AG04450 (cell line): ENCODE data around the gene PLEKHH2. TPM values are rescaled to one million over a fixed set of nuclear protein-coding genes. Genes with fewer than 3 reads are reported as not detected.
"Not testable (repeated sequence)": the region's sequence is repeated elsewhere in the genome, so short reads cannot be mapped to it uniquely, and the experiment has no call there.

Source experiments
- CTCF ChIA-PET: fragments of 300-600, 350-600 bp; formaldehyde crosslinking; extraction: SDS; loops from one replicate; lab custom pipeline; 2022; ENCODE audit warnings: antibody characterized with exemption, inconsistent platforms; lab: Charles Lee
- POLR2A ChIA-PET: fragments of 350-600 bp; formaldehyde crosslinking; extraction: SDS; loops from one replicate; lab custom pipeline; 2021; ENCODE audit warnings: antibody characterized with exemption, inconsistent platforms; lab: Yijun Ruan, JAX
- DNase-seq: peaks from one replicate; pipeline ENCODE4 v3.0.0-alpha.2; 2011; ENCODE audit warnings: low read depth, low spot score
- H3K27ac ChIP-seq: one replicate; pipeline ENCODE4 v1.5.1; 2012; ENCODE audit warnings: low read depth, low read length, control low read depth
- H3K27me3 ChIP-seq: one replicate; pipeline ENCODE4 v1.6.0; 2012; ENCODE audit warnings: low read length; ENCODE audit not compliant: control insufficient read depth, insufficient read depth
- H3K4me3 ChIP-seq: 2 replicates; pipeline ENCODE4 v1.5.1; 2011; ENCODE audit warnings: mild to moderate bottlenecking, low read depth, low read length, control low read depth
- H3K9me3 ChIP-seq: 2 replicates; pipeline ENCODE4 v1.5.1; 2012; ENCODE audit warnings: low read length; ENCODE audit not compliant: control insufficient read depth, insufficient read depth
- polyA plus RNA-seq: library from polyadenylated mRNA; depleted of rRNA; stranded (reverse); fragments of >200 nt; gene quantifications from 2 replicates; pipeline ENCODE4 v1.2.3, GENCODE V29; 2011
- TF ChIP-seq, protein P1 (sequence below): IDR thresholded peaks from 2 replicates; pipeline ENCODE4 v1.5.1; 2011; ENCODE audit warnings: low read depth, low read length, control low read depth, inconsistent platforms

PLEKHH2 gene
- polyA plus RNA-seq, 1 experiment, result 6.0 TPM

DNA sequence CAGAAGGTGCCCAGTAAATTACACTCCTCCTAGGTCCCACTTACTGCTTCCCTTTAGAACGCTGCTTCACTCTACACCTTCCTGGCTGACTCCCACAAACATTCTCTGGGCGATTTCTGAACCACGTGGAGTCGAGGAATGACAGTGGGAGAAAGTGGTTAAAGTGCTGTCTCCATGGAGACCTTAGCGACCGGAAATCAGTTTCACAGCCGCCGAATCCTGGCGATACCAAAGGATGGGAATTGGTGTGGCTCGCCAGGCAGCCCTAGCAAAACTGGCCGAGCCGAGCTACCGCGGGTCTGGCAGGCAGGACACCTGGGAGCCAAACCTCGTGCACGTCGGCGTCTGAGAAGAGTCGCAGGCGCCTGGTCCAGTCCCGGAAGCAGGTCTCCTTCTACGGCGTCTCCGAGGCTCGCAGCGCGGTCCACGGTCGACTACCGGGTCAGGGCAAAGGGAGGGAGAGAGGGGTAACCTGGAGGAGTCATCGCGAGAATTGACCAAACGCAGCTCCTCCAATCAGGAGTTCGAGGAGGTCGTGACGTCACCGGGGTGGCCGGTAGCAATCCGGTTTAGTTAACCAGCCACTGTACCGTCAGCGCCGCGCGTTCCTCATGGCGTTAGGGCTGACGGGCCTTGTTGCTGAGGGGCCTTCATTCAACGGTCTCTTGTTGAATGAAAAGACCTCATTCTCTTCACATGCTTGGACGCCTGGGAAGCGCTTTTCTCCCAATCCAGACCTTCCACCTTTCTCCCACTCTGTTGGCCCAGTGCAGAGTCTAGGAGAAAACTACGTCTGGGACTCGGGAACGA, 41.3 kb upstream of the PLEKHH2 start, which contains the start of gene THADA:
THADA (minus strand) TSS at position 436 of the 810 bp plus-strand sequence. CDS start 3,646 bp downstream, outside the sequence.
- TF ChIP-seq, protein P1, sequence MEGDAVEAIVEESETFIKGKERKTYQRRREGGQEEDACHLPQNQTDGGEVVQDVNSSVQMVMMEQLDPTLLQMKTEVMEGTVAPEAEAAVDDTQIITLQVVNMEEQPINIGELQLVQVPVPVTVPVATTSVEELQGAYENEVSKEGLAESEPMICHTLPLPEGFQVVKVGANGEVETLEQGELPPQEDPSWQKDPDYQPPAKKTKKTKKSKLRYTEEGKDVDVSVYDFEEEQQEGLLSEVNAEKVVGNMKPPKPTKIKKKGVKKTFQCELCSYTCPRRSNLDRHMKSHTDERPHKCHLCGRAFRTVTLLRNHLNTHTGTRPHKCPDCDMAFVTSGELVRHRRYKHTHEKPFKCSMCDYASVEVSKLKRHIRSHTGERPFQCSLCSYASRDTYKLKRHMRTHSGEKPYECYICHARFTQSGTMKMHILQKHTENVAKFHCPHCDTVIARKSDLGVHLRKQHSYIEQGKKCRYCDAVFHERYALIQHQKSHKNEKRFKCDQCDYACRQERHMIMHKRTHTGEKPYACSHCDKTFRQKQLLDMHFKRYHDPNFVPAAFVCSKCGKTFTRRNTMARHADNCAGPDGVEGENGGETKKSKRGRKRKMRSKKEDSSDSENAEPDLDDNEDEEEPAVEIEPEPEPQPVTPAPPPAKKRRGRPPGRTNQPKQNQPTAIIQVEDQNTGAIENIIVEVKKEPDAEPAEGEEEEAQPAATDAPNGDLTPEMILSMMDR, result no peak
- peak within 1 kb of the TSS; percentile 92 for H3K4me3 ChIP-seq
- peak within 1 kb of the TSS; percentile 93 for H3K27ac ChIP-seq
- H3K9me3 ChIP-seq, result no peaks in the 10 kb centered on the region
- DNase-seq, result peak; percentile 98
- ChIA-PET POLR2A (interaction anchor here (0.6 to 1.8 kb wide), 8 partner anchors 9 to 785 kb away, joined by 3 to 18 read pairs (median 3); no protein-coding TSS in a partner anchor), CTCF (interaction anchor here (0.8 to 1.7 kb wide), 3 partner anchors 9 to 19 kb away, joined by 3 to 7 read pairs (median 3); no protein-coding TSS in a partner anchor)
- H3K27me3 ChIP-seq, result no peaks in the 10 kb centered on the region

DNA sequence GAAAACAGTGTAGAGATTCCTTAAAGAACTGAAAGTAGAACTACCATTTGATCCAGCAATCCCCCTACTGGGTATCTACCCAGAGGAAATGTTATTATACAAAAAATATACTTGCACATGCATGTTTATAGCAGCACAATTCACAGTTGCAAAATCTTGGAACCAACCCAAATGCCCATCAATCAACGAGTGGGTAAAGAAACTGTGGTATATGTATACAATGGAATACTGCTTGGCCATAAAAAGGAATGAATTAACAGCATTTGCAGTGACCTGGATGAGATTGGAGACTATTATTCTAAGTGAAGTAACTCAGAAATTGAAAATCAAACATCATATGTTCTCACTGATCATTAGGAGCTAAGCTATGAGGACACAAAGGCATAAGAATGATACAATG, 36.5 kb upstream of the PLEKHH2 start:
- POLR2A ChIA-PET, CTCF ChIA-PET, H3K4me3 ChIP-seq, DNase-seq, H3K27me3 ChIP-seq, H3K9me3 ChIP-seq, H3K27ac ChIP-seq: not testable (repeated sequence)

DNA sequence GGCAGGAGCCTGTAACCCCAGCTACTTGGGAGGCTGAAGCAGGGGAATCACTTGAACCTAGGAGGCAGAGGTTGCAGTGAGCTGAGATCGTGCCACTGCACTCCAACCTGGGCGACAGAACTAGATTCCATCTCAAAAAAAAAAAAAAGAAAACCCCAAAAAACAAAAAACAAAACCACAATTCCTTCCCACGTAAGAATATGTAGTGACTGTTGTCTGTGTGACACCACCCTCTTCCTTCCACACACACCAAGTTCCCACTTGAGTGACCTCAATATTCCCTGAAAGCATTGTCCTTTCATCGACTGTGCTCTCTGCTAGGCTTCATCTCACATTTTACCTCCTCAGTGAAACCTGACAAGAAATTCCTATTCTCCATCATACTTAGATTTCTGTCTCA, 32.4 kb upstream of the PLEKHH2 start:
- H3K27me3 ChIP-seq, result no peaks in the 10 kb centered on the region
- H3K27ac ChIP-seq, result no peak overlapping the region
- ChIA-PET CTCF (interaction anchor here (0.5 to 1.6 kb wide), 12 partner anchors 8 to 354 kb away, joined by 3 to 7 read pairs (median 3); partner anchors contain the start of gene THADA), POLR2A (interaction anchor here (2.2 kb wide), 1 partner anchor 8 kb away, joined by 18 read pairs; the partner anchor contains the start of gene THADA)
- no peaks in the 10 kb centered on the region for H3K9me3 ChIP-seq
- DNase-seq, result no peak
- TF ChIP-seq, protein P1, result no peak
- no peak overlapping the region for H3K4me3 ChIP-seq

DNA sequence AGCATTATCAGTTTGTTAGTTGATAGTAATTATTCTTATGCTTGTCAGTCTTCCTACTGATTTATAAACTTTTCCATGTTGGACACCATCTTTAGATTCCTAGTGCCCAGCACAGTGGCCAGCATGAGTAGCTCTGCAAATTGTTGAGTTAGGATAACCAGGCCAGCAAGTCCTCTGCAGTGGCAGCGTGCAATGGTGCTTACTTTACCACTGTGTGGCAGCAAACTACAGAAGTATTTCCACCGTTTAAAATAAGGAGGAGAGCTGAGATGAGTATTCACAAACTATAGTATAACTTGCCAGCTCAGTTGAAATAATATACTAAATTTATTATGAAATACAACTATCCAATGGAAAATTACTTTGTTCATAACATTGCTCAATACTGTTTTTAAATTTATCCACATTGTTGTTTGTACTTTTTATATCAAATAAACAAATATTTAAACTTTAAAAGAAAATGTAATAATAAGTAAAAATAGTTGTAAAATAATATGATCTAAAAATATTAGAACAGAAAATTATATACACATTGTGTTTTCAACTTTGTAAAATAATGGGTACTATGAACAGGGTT, 31.9 kb upstream of the PLEKHH2 start:
- TF ChIP-seq, protein P1, result peak; percentile 74
- H3K27ac ChIP-seq, result no peak overlapping the region
- ChIA-PET POLR2A (interaction anchor here (2.2 kb wide), 1 partner anchor 9 kb away, joined by 18 read pairs; the partner anchor contains the start of gene THADA), CTCF (interaction anchor here (0.5 to 1.6 kb wide), 20 partner anchors 8 to 1034 kb away, joined by 3 to 7 read pairs (median 3); partner anchors contain the start of gene THADA)
- no peaks in the 10 kb centered on the region for H3K27me3 ChIP-seq
- H3K4me3 ChIP-seq, result no peak overlapping the region
- no peak for DNase-seq
- no peaks in the 10 kb centered on the region for H3K9me3 ChIP-seq

DNA sequence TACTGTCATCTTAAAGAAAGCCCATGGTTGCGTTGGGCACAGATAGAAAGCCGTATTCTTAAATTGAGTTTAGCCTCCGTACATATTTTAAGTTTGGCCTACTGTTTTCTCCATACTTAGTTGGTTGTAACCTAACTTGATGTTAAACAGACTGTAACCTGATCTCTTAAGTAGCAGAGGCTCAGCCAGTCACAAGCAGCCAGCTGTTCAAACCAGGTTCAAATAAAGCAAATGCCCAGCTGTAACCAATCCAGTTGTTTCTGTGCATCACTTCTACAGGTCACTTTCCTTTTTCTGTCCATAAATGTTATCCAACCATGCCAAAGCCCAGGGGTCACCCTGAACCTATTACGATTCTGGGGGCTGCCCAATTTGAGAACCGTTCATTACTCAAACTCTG, 31.2 kb upstream of the PLEKHH2 start:
- Histone ChIP-seq H3K27ac (no peak overlapping the region), H3K4me3 (no peak overlapping the region), H3K9me3 (no peaks in the 10 kb centered on the region), H3K27me3 (no peaks in the 10 kb centered on the region)
- ChIA-PET POLR2A (interaction anchor here (2.2 kb wide), 1 partner anchor 10 kb away, joined by 18 read pairs; the partner anchor contains the start of gene THADA), CTCF (interaction anchor here (0.6 to 1.6 kb wide), 11 partner anchors 9 to 776 kb away, joined by 3 to 7 read pairs (median 4); partner anchors contain the start of gene THADA)
- TF ChIP-seq, protein P1, result no peak
- DNase-seq, result no peak
